Tracheal epithelial cell (primary cell): ENCODE measurements around the gene PPWD1. TPM values are rescaled to one million over a fixed set of nuclear protein-coding genes. Genes with fewer than 3 reads are reported as not detected.

Source experiments
- total RNA-seq: library from RNA; depleted of rRNA; stranded (reverse); fragments of >200 nt; gene quantifications from 2 replicates; pipeline ENCODE4 v1.2.1, GENCODE V29; 2014

PPWD1 gene
- 17.5 and 21.2 TPM in 2 replicates for total RNA-seq

DNA sequence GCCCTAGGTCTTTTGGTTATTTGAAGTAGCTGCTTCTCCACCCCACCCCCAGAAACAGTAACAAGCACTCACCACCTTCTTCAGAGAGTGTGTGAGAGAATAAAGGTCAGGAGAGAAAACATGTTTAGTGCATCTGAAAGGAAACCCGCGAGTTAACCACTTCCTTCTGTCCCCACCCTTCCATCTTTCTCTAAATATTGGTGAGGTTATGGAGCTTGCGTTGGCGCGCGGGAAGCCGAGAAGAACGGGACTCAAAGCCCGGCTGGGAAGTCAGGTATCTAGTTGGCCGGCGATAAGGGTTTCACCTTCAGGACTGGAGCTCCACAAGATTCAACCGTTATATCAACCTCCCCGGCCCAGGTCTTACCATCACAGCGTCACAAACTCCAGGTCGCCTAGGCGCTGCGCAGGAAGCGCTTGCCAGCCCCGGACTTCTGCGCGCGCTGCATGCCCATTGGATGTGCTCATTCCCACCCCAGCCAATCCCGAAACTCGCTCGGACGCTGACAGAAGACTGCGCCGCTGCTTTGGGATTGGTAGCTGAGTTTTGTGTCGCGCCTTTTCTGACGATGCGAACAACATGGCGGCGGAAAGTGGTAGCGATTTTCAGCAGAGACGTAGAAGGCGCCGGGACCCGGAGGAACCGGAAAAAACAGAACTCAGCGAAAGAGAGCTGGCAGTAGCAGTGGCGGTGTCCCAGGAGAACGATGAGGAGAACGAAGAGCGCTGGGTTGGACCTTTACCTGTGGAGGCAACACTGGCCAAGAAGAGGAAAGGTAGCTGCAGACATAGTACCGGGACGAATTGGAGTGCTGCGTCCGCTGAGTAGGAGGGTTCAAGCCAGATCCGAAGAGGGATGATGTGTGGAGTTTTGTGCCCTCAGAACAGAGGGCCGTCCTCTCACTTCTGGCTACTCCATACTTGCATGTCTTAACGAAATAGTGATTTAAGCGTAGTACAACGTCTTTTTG, at the start of gene PPWD1, which contains the start of gene CENPK:
PPWD1 (plus strand) TSS at position 566 of the 971 bp plus-strand sequence; CDS start at position 581, 15 bp downstream.
CENPK (minus strand) TSS at position 438 of the 971 bp plus-strand sequence. CDS start 8,261 bp downstream, outside the sequence.

DNA sequence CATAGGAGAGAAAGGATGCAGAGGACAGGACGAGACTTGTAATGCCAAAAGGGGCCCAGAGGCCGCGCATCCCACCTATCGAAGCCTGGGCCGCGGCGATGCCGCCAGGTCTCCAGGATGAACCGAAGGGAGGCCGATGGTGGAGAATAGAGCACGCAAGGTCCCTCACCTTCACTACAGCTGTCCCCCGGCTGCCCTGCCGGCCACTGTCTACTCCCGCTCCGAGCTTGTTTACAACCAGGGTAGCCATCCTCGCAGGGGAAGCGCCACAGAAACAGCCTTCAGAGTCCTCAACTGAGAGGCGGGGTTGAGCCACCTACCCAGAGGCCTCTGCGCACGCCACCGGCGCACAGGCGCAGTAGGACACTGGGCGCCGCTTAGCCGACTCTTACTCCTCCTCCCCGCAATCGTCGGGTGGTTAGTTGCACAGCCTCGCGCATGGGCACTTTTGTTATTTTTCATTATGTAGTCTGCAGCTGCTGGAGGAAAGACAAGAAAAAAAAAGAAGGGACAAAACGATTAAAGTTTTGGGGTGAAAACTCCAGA, 61.0 kb downstream of the PPWD1 start, which contains the start of gene TRIM23:
TRIM23 (minus strand) TSS at position 309 of the 546 bp plus-strand sequence; CDS start at position 250, 59 bp downstream.

DNA sequence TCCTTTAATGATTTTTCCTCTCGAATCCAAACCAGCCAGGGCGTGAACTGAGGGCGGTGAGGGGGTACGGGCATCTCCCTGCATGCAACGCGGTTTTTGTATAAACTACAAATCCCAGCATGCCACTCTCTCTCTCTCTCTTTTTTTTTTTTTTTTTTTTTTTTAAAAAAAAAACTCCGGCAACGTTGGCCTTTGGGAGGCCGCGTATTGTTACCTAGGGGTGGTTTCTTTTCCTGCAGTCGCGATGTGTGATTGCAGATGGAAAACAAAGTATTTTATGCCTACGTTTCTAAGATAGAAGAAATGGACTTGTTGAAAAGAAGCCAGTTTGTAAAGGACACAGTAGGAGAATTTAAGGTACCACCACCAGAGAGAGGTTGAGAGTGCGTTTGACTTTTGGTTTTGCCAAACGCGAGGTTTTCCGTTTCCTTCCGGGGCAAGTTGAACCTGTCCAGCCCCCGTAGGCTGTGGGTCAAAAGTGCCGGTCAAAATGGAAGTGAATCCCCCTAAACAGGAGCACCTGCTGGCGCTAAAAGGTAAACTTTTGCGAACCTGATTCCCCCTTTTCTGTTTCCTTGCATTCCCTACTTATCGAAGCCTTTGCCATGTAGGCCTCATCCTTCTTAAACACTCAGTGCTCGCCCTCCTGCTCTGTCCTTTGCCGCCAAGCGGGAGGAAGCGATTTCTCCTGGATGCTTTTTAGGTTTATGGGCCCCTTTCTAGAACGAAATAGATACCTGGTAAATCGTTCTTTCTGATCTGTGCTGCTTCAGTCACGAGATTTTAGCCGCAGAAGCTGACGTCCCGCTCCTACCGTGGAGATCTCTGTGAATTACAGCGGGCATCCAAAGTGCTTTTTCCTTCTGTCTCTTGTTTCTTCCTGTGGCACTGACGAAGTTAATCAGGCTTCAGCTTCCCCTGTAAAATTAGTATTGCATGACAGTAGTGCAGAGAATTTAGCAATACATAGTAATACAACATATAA, 61.8 kb downstream of the PPWD1 start, which contains the start of the genes SHLD3 and TRAPPC13:
SHLD3 (plus strand) TSS at position 457 of the 985 bp plus-strand sequence. CDS start 4,561 bp downstream, outside the sequence.
TRAPPC13 (plus strand) TSS at position 457 of the 985 bp plus-strand sequence; CDS start at position 491, 34 bp downstream.

Other genes with a start within 250 kb of the PPWD1 start
- gene ADAMTS6, start 81.4 kb upstream of the PPWD1 start, total RNA-seq, result 17.1 and 34.0 TPM in 2 replicates
- 1.5 and 7.5 TPM in 2 replicates for gene CENPK, start 128 bp upstream of the PPWD1 start, total RNA-seq
- gene TRIM23, start 61.0 kb downstream of the PPWD1 start, total RNA-seq, result 18.3 and 18.8 TPM in 2 replicates
- gene SHLD3, start 61.7 kb downstream of the PPWD1 start, total RNA-seq, result 3.6 and 3.9 TPM in 2 replicates
- 15.7 and 22.0 TPM in 2 replicates for gene TRAPPC13, start 61.7 kb downstream of the PPWD1 start, total RNA-seq
- gene SGTB, start 158.8 kb downstream of the PPWD1 start, total RNA-seq, result 7.5 and 12.3 TPM in 2 replicates
- 39.9 and 62.7 TPM in 2 replicates for gene NLN, start 158.9 kb downstream of the PPWD1 start, total RNA-seq